NCI-H748 (cell line): ENCODE results near the gene POLR1E.

Source experiments
- DNase-seq: peaks from one replicate; lab custom pipeline; 2025; ENCODE audit not compliant: unreplicated experiment; lab: John Stamatoyannopoulos, UW

POLR1E gene

DNA sequence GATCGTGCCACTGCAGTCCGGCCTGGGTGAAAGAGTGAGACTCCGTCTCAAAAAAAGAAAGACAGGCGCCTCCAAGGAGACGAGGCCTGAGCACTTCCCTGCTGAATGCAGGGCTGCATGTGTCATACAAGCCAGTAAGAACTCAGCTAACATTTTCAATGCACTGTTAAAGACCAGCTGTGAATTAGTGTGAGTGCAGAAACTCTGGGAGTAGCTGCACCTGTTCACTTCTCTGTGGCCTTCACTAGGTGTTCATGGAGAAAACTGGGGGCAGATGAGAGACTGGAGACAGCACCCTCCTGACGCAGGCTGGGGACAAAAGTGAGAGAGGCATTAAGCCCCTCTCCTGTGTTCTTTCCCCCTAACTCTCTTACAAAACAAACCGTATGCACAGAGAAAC is 48.7 kb downstream of the POLR1E start:
- DNase-seq, result no peak

DNA sequence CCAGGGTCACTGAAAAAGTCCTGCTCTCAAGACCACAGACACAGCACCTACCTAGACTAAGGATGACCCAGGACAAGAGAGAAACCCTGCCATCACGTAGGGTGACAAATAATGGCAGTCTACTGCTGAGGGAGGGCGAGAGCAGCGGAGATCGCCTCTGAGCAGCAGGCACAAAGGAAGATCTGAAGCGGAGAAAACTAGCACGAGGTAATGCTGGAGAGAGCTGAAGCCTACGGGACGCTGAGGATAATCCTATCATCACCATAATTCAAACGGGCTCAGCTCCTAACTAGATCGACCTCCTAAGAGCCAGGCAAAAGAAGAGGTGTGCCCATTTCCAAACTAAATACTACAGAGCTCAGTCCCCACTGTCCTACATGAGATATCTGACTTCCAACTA is 49.2 kb downstream of the POLR1E start:
- DNase-seq, result no peak

DNA sequence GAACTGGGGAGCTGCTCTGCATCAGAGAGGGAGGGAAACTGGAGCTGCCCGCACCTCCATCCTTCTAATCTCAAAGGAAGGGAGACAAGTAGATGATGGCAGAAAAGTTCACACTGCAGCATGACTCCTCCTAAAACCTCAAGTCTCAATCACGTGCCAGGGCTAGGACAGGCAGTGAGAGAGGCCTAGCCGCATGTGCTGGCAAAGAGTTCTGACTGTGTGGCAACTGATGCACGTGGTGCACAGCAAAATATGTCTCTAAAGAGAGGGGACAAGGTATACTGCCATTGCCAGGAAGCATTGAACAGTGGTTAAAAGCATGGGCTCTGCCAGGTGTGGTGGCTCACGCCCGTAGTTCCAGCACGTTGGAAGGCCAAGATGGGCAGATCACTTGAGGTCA is 52.4 kb downstream of the POLR1E start:
- no peak for DNase-seq

DNA sequence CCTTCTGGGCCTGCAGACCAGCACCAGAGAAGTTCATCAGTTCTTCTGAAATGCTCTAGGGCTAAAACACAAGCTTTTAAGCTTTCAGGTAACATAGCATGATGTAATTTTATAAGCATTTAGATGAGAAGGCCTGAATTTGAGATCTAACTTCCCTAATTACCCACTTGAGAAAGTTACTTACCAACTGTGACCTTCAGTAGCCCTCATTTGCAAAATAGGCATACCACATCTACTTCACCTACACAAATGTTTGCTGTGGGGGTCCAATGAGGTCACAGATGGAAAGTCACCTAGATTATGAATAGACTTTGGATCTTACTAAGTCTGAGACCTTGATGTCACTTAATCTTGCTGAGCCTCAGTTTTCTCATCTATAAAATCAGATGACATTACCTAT is 53.9 kb downstream of the POLR1E start:
- no peak for DNase-seq

DNA sequence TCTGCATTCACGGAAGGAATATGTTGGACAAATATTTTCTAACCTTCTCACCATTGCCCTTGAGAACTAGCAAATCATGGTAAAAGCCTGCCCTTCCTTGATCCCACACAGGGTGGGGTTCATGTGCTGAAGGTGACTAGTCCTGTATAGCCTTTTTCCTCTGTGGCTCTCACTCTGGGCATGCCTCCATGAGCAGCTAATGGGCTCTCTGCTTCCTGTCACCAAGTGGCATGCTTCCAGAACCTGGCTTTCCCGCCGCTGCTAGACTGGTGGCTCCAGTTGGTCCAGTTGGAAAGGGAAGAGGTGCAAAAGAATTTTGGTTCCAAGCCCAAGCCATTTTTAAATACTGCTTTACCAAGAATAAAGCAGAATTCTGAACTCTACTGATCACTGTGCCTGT is 54.9 kb downstream of the POLR1E start:
- no peak for DNase-seq

DNA sequence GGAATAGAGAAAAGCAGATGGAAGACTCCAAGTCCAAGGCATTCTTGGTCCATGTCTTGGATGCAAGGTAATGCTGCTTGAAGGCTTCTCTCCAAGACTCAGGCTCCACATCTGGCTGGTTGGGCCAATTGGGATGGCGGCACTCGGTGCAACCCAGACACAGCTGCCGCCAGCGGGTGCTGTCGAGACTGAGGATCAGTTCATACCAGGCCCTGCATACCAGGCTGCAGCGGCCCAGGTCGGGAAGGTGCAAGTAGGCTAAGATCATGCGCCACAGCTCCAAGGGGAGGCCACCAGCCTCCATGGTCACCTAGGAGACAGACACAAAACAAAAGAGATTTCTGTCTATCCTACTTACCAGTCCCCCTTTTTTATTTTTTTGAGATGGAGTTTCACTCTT is 55.7 kb downstream of the POLR1E start:
- DNase-seq, result no peak

DNA sequence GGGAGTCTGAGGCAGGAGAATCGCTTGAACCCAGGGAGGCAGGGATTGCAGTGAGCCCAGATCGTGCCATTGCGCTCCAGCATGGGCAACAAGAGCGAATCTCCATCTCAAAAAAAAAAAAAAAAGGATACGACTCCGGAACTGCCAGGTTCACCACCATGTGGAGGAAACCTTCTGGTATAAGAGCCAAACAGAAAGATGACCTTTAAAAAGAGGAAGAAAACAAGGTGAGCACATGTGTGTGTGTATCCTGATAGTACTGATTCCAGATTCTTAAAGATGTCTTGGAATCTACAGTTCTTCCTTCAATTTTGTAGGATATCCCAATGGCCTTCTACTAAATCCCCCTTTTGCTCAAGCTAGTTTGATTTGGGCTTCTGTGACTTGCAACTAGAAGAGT is 56.7 kb downstream of the POLR1E start:
- DNase-seq, result no peak

DNA sequence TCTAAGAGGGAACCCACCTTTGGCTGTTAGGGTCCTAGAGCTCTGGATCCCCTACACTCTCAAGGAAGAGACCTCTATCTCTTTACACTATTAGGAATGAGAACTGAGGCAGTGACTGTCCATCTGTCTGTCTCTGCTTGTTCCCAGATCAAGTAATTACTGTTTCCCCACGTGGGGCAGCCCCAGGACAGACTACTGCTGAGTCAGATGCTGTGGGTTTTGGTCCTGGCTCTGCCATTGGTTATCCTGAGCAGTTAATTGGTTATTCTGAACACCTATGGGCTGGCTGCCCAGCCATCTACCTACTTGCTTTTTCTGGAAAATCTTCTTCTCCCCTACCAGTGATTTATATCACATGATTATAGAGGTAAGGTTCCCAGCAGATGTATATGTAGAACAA is 57.1 kb downstream of the POLR1E start:
- no peak for DNase-seq

DNA sequence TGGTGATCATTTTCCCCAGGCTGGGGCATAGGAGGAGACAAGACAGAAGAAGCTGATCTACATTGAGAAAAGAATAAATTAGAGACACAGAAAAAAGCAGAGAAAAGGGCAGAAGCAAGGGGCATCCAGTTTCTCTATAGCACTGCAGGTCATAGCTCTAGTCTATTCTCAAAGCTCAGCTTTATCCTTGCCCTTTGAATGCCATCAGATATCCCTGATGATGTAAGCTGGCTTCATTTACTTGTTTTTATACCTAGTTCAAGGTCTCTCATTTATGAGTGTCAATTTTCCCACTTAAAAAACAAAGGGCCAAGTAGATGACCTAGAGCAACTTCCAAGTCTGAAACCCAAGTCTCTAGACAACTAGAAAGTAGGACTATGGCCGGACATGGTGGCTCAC is 57.7 kb downstream of the POLR1E start:
- no peak for DNase-seq

DNA sequence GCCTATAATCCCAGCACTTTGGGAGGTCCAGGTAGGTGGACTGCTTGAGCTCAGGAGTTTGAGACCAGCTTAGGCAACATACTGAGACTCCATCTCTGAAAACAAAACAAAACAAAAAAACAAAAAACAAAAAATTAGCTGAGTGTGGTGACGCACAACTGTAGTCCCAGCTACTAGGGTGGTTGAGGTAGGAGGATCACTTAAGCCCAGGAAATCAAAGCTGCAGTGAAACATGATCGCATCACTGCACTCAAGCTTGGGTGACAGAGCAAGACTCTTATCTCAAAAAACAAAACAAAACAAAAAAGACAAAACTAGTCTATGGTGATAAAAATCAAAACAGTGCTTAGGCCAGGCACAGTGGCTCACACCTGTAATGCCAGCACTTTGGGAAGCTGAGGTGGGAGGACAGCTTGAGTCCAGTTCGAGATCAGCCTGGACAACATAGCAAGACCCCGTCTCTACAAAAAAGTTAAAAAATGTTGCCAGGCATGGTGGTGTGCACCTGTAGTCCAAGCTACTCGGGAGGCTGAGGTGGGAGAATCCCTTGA is 61.7 kb downstream of the POLR1E start:
- DNase-seq, result no peak

DNA sequence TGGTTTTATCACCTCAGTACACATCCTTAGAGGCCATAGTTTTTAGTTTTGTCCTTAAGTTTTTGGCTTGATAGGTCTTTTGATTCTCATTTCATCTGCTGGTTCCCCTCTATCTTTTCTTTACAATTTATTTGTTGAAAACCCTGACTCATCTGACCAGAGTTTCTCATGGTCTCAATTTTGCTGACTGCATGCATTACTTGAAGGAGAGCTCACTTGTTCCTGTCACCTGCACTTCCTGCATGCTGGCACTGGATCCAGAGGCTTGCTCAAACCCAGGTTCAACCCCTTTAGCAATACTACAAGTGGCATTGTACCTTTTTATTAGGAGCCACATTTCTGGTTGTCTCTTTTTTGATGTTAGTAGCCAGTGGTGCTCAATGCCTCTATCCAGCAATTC is 63.8 kb downstream of the POLR1E start:
- DNase-seq, result no peak

DNA sequence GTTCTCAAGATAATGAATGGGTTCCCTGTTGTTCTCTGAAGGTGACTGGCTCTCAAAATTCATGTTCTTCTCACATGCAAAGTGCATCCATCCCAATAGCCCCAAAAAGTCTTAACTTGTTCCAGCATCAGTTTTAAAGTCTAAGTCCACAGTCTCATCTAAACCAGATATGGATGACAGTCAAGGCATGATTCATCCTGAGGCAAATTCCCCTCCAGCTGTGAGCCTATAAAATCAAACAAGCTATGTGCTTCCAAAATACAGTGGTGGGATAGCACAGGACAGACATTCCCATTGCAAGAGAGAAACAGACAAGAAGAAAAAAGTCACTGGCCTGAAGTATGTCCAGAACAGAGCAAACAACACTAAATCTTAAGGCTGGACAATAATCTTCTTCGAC is 65.0 kb downstream of the POLR1E start:
- DNase-seq, result no peak

DNA sequence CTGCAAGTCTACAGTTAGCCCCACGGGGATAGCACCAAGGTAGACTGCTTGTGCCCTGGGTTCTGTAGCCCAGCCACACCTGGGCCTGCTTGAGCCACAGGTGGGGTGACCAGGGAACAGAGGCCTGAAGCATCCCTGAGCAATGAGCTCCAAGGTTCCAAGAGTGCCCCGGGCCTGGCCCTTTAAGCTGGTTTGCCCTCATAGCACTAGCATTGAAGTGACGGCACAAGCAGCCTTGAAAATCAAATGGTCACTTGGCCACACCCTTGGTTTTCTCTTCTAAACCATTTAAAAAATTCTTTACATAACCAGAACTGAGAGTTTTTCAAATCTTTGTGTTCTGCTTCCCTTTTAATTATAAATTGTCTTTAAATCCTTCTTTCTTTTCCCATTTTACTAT is 65.7 kb downstream of the POLR1E start:
- DNase-seq, result no peak

DNA sequence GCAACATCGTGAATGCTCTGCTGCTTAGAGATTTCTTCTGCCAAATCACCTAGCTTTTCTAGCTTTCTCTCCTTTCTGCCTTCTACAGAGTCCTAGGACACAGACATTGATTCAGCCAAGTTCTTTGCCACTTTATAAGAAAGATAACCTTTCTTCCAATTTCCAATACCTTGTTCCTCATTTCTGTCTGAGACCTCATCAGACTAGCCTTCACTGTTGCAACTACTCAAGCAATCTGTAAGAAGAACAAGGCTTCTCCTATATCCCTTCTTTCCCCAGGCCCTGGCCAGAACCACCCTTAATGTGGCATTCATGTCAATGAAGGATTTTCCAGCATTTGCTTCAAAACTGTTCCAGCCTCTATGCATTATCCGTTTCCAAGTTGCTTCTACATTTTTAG is 66.1 kb downstream of the POLR1E start:
- DNase-seq, result no peak
